GM23338 (cell line): ENCODE results near the gene YAP1. TPM values are rescaled to one million over a fixed set of nuclear protein-coding genes. Genes with fewer than 3 reads are reported as not detected.

Experiments
- ATAC-seq: fragments of 200-7000 bp; cut with Tn5 transposase; 3 replicates; pipeline ENCODE4 v1.9.1; 2020
- DNase-seq: peaks from one replicate; pipeline ENCODE4 v3.0.0-alpha.2; 2015; ENCODE audit warnings: low spot score
- H2AFZ ChIP-seq: fragments of 200-600 bp; sonication (generic); 2 replicates; pipeline ENCODE4 v1.8.0; 2016; ENCODE audit warnings: antibody characterized with exemption, mild to moderate bottlenecking, moderate library complexity
- H3F3A ChIP-seq: fragments of 200-600 bp; sonication (generic); replicated peaks from 2 replicates; pipeline ENCODE4 v1.8.0; 2017; ENCODE audit warnings: antibody characterized with exemption, mixed run types, low read depth
- H3K27ac ChIP-seq: fragments of 200-600 bp; sonication (generic); 2 replicates; pipeline ENCODE4 v1.6.1; 2016; ENCODE audit warnings: low read depth
- H3K27me3 ChIP-seq: fragments of 200-600 bp; sonication (generic); 2 replicates; pipeline ENCODE4 v1.8.0; 2016; ENCODE audit warnings: mild to moderate bottlenecking, mixed run types, moderate library complexity; ENCODE audit not compliant: insufficient read depth
- H3K36me3 ChIP-seq: fragments of 200-600 bp; sonication (generic); 2 replicates; pipeline ENCODE4 v1.8.0; 2016; ENCODE audit warnings: mild to moderate bottlenecking; ENCODE audit not compliant: insufficient read depth
- H3K4me1 ChIP-seq: fragments of 200-600 bp; sonication (generic); 2 replicates; pipeline ENCODE4 v1.8.0; 2016; ENCODE audit warnings: mild to moderate bottlenecking, moderate library complexity; ENCODE audit not compliant: insufficient read depth
- H3K4me2 ChIP-seq: fragments of 200-600 bp; sonication (generic); 2 replicates; pipeline ENCODE4 v1.7.1; 2017; ENCODE audit warnings: mixed run types
- H3K4me3 ChIP-seq: fragments of 200-600 bp; sonication (generic); 2 replicates; pipeline ENCODE4 v1.6.1; 2016; ENCODE audit warnings: mixed run types
- H3K79me2 ChIP-seq: fragments of 200-600 bp; sonication (generic); replicated peaks from 2 replicates; pipeline ENCODE4 v1.8.0; 2017; ENCODE audit warnings: mild to moderate bottlenecking; ENCODE audit not compliant: insufficient read depth
- H3K9me2 ChIP-seq: fragments of 200-600 bp; sonication (generic); 2 replicates; pipeline ENCODE4 v1.8.0; 2017; ENCODE audit not compliant: insufficient read depth
- H4K20me1 ChIP-seq: fragments of 200-600 bp; sonication (generic); replicated peaks from 2 replicates; pipeline ENCODE4 v1.8.0; 2017; ENCODE audit warnings: mild to moderate bottlenecking; ENCODE audit not compliant: insufficient read depth
- H3K27ac Mint-ChIP-seq: 2 replicates; pipeline ENCODE4 v1.8.0; 2020; ENCODE audit warnings: inconsistent platforms, mild to moderate bottlenecking, moderate library complexity, mixed read lengths
- H3K27me3 Mint-ChIP-seq: 3 replicates; pipeline ENCODE4 v1.8.0; 2022; ENCODE audit warnings: low read depth, mild to moderate bottlenecking, moderate library complexity, mixed read lengths, inconsistent platforms; ENCODE audit not compliant: insufficient read depth, poor library complexity
- H3K36me3 Mint-ChIP-seq: 3 replicates; pipeline ENCODE4 v1.8.0; 2021; ENCODE audit warnings: low read depth, mild to moderate bottlenecking, inconsistent platforms, moderate library complexity, mixed read lengths
- H3K4me1 Mint-ChIP-seq: 3 replicates; pipeline ENCODE4 v1.8.0; 2020; ENCODE audit warnings: mild to moderate bottlenecking, inconsistent platforms, mixed read lengths
- H3K4me3 Mint-ChIP-seq: 3 replicates; pipeline ENCODE4 v1.8.0; 2021; ENCODE audit warnings: moderate library complexity, mild to moderate bottlenecking, inconsistent platforms, mixed read lengths
- H3K9me3 Mint-ChIP-seq: 3 replicates; pipeline ENCODE4 v1.8.0; 2020; ENCODE audit warnings: moderate library complexity, mild to moderate bottlenecking, inconsistent platforms, mixed read lengths
- CREB1 ChIP-seq: fragments of 250-450 bp; sonication (Bioruptor Pico); IDR thresholded peaks from 2 replicates; pipeline ENCODE4 v1.5.0; 2020; ENCODE audit warnings: low read depth, mild to moderate bottlenecking, moderate library complexity
- ETS1 ChIP-seq: IDR thresholded peaks from 2 replicates; pipeline ENCODE4 v1.6.1; 2016; ENCODE audit warnings: antibody characterized with exemption
- EZH2 ChIP-seq: fragments of 200-600 bp; sonication (generic); IDR thresholded peaks from one replicate; pipeline ENCODE4 v1.8.0; 2017; ENCODE audit warnings: antibody characterized with exemption, mild to moderate bottlenecking, low read depth; ENCODE audit not compliant: unreplicated experiment
- EZH2phosphoT487 ChIP-seq: fragments of 200-600 bp; sonication (generic); IDR thresholded peaks from one replicate; pipeline ENCODE4 v1.8.1; 2018; ENCODE audit warnings: antibody characterized with exemption; ENCODE audit not compliant: unreplicated experiment
- JUNB ChIP-seq: IDR thresholded peaks from one replicate; pipeline ENCODE4 v1.6.1; 2016; ENCODE audit warnings: antibody characterized with exemption; ENCODE audit not compliant: unreplicated experiment
- NANOG ChIP-seq: IDR thresholded peaks from 2 replicates; pipeline ENCODE4 v1.6.1; 2016; ENCODE audit warnings: antibody characterized with exemption, borderline replicate concordance
- POLR2AphosphoS5 ChIP-seq: IDR thresholded peaks from 2 replicates; pipeline ENCODE4 v1.6.1; 2016; ENCODE audit warnings: antibody characterized with exemption, low read depth
- STAT1 ChIP-seq: IDR thresholded peaks from one replicate; pipeline ENCODE4 v1.6.1; 2016; ENCODE audit warnings: antibody characterized with exemption; ENCODE audit not compliant: unreplicated experiment
- ZNF114 ChIP-seq: fragments of 250-450 bp; sonication (Bioruptor Pico); IDR thresholded peaks from 2 replicates; pipeline ENCODE4 v1.5.0; 2020; ENCODE audit warnings: mild to moderate bottlenecking, moderate library complexity
- ZNF331 ChIP-seq: fragments of 250-450 bp; sonication (Bioruptor Pico); IDR thresholded peaks from 2 replicates; pipeline ENCODE4 v1.5.0; 2020; ENCODE audit warnings: low read depth, mild to moderate bottlenecking, moderate library complexity
- ZNF462 ChIP-seq: fragments of 250-450 bp; sonication (Bioruptor Pico); IDR thresholded peaks from 2 replicates; pipeline ENCODE4 v1.5.0; 2020; ENCODE audit warnings: mild to moderate bottlenecking, moderate library complexity
- polyA plus RNA-seq: library from polyadenylated mRNA; unstranded; fragments of >200 nt; fragmentation: Nextera tagmentation; extraction: Ambion mirVana; gene quantifications from 2 replicates; pipeline ENCODE4 v1.2.1, GENCODE V29; 2016
- total RNA-seq: library from RNA; depleted of rRNA; stranded (reverse); fragments of >200 nt; shearing (Covaris generic); gene quantifications from 2 replicates; pipeline ENCODE4 v1.2.3, GENCODE V29; 2014
- TF ChIP-seq, protein P1 (sequence below): IDR thresholded peaks from one replicate; pipeline ENCODE4 v1.6.1; 2018; ENCODE audit warnings: antibody characterized with exemption; ENCODE audit not compliant: unreplicated experiment
- TF ChIP-seq, protein P2 (sequence below), 2 experiments: fragments of 200-600 bp in 1 of 2; sonication (generic) in 1 of 2; conservative IDR thresholded peaks; 2 replicates each; pipeline versions ENCODE4 v1.5.1 to v1.6.1; 2016 to 2017; ENCODE audit warnings: antibody characterized with exemption in 2 of 2, low read depth in 2 of 2, mild to moderate bottlenecking in 2 of 2, moderate library complexity in 1 of 2

YAP1 gene
- total and polyA plus RNA-seq, 2 experiments from 2014 or later = 17.2 to 155 TPM

- no peak overlapping the region for H2AFZ ChIP-seq
- no peaks in the 10 kb centered on the region for H3K4me1 Mint-ChIP-seq
- TF ChIP-seq ZNF462 = no peak
- TF ChIP-seq ETS1 = no peak
- no peak for TF ChIP-seq EZH2
- TF ChIP-seq EZH2phosphoT487 = no peak
- no peak for TF ChIP-seq ZNF331 (CRISPR knock-in tag)
- TF ChIP-seq POLR2AphosphoS5 = no peak
- TF ChIP-seq ZNF114 = no peak
- TF ChIP-seq, protein P1, sequence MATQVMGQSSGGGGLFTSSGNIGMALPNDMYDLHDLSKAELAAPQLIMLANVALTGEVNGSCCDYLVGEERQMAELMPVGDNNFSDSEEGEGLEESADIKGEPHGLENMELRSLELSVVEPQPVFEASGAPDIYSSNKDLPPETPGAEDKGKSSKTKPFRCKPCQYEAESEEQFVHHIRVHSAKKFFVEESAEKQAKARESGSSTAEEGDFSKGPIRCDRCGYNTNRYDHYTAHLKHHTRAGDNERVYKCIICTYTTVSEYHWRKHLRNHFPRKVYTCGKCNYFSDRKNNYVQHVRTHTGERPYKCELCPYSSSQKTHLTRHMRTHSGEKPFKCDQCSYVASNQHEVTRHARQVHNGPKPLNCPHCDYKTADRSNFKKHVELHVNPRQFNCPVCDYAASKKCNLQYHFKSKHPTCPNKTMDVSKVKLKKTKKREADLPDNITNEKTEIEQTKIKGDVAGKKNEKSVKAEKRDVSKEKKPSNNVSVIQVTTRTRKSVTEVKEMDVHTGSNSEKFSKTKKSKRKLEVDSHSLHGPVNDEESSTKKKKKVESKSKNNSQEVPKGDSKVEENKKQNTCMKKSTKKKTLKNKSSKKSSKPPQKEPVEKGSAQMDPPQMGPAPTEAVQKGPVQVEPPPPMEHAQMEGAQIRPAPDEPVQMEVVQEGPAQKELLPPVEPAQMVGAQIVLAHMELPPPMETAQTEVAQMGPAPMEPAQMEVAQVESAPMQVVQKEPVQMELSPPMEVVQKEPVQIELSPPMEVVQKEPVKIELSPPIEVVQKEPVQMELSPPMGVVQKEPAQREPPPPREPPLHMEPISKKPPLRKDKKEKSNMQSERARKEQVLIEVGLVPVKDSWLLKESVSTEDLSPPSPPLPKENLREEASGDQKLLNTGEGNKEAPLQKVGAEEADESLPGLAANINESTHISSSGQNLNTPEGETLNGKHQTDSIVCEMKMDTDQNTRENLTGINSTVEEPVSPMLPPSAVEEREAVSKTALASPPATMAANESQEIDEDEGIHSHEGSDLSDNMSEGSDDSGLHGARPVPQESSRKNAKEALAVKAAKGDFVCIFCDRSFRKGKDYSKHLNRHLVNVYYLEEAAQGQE = no peak
- no peak for TF ChIP-seq JUNB
- TF ChIP-seq CREB1 (CRISPR knock-in tag) = no peak
- no peak for TF ChIP-seq NANOG
- TF ChIP-seq, protein P2, sequence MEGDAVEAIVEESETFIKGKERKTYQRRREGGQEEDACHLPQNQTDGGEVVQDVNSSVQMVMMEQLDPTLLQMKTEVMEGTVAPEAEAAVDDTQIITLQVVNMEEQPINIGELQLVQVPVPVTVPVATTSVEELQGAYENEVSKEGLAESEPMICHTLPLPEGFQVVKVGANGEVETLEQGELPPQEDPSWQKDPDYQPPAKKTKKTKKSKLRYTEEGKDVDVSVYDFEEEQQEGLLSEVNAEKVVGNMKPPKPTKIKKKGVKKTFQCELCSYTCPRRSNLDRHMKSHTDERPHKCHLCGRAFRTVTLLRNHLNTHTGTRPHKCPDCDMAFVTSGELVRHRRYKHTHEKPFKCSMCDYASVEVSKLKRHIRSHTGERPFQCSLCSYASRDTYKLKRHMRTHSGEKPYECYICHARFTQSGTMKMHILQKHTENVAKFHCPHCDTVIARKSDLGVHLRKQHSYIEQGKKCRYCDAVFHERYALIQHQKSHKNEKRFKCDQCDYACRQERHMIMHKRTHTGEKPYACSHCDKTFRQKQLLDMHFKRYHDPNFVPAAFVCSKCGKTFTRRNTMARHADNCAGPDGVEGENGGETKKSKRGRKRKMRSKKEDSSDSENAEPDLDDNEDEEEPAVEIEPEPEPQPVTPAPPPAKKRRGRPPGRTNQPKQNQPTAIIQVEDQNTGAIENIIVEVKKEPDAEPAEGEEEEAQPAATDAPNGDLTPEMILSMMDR (conservative IDR thresholded peaks at IDR 0.05; ENCODE audit: low read depth in 2 of 2) = no peak
- TF ChIP-seq STAT1 = no peak
- H3K27me3 Mint-ChIP-seq = no peaks in the 10 kb centered on the region
- no peaks in the 10 kb centered on the region for H3K79me2 ChIP-seq
- H3K4me1 ChIP-seq = no peaks in the 10 kb centered on the region
- H4K20me1 ChIP-seq = no peaks in the 10 kb centered on the region
- no peak overlapping the region for H3K27ac ChIP-seq
- H3F3A ChIP-seq = no peaks in the 10 kb centered on the region
- peaks cover 6% of the 10 kb centered on the region; the same call in 1 of the 2 replicates for H3K9me2 ChIP-seq
- ATAC-seq (no peak), DNase-seq (no peak)
- no peak overlapping the region for H3K27ac Mint-ChIP-seq
- H3K36me3 ChIP-seq = no peaks in the 10 kb centered on the region
- no peaks in the 10 kb centered on the region for H3K27me3 ChIP-seq
- H3K4me3 Mint-ChIP-seq = no peak overlapping the region
- H3K9me3 Mint-ChIP-seq = no peaks in the 10 kb centered on the region
- no peak overlapping the region for H3K4me3 ChIP-seq
- H3K36me3 Mint-ChIP-seq = no peaks in the 10 kb centered on the region
- no peak overlapping the region for H3K4me2 ChIP-seq
These were observed 45.9 kb upstream of the YAP1 start for GRCh38 chr11:102064316-102064715.
